HepG2 (cell line): ENCODE measurements around the gene GABRA4. TPM values are rescaled to one million over a fixed set of nuclear protein-coding genes. Genes with fewer than 3 reads are reported as not detected.
A peak's percentile ranks its signal among the peaks of the same experiment; 100 is the strongest.

Source experiments
- ATAC-seq: fragments of 200-7000 bp; cut with Tn5 transposase; 3 replicates; pipeline ENCODE4 v1.9.1; 2020; ENCODE audit warnings: mild to moderate bottlenecking, moderate library complexity
- BruUV-seq: library from RNA; stranded (reverse); fragments of 400-500 nt; replicated peaks from 2 replicates; lab custom pipeline; 2021; lab: Mats Ljungman, UMichigan
- CTCF ChIA-PET: fragments of 300-600 bp; formaldehyde crosslinking; extraction: SDS; loops from one replicate; lab custom pipeline; 2021; ENCODE audit warnings: low total read pairs, inconsistent platforms, low intra/inter-chr PET ratio; lab: Yijun Ruan, JAX
- POLR2A ChIA-PET: fragments of 350-600 bp; sonication (Branson Sonifier 250); formaldehyde crosslinking; loops from one replicate; lab custom pipeline; 2020; ENCODE audit warnings: antibody characterized with exemption, inconsistent platforms; lab: Yijun Ruan, JAX
- DNase-seq: peaks from one replicate; pipeline ENCODE4 v3.0.0-alpha.2; 2015; ENCODE audit warnings: low spot score
- FAIRE-seq: peaks from 3 replicates; lab custom pipeline; 2011; peaks lifted over from hg19 to GRCh38; lab: Jason Lieb, UNC
- H2AFZ ChIP-seq: one replicate; pipeline ENCODE4 v1.6.1; 2011; ENCODE audit warnings: low read length, inconsistent platforms
- H3K27ac ChIP-seq: fragments of 300-600 bp; 3 replicates; pipeline ENCODE4 v1.8.0; 2011; ENCODE audit warnings: mixed run types, mild to moderate bottlenecking, mixed read lengths, low read length, inconsistent platforms; ENCODE audit not compliant: insufficient read depth; ENCODE audit errors: extremely low read length
- H3K27me3 ChIP-seq, 2 experiments: fragments of 200-600 bp in 1 of 2; 2 replicates in 1 of 2; 3 replicates in 1 of 2; pipeline versions ENCODE4 v1.6.0 to v1.8.0; 2011; ENCODE audit warnings: low read length in 2 of 2, mild to moderate bottlenecking in 2 of 2, moderate library complexity in 2 of 2, inconsistent platforms in 1 of 2; ENCODE audit not compliant: insufficient read depth in 2 of 2, control insufficient read depth in 1 of 2
- H3K36me3 ChIP-seq, 2 experiments: fragments of 200-600 bp in 1 of 2; replicated peaks in 1 of 2; 2 replicates in 1 of 2; 3 replicates in 1 of 2; pipeline versions ENCODE4 v1.5.1 to v1.8.0; 2011; ENCODE audit warnings: low read length in 2 of 2, inconsistent platforms in 1 of 2; ENCODE audit not compliant: insufficient read depth in 2 of 2, control insufficient read depth in 1 of 2
- H3K4me1 ChIP-seq: 2 replicates; pipeline ENCODE4 v1.5.1; 2012; ENCODE audit warnings: low read length, inconsistent platforms; ENCODE audit not compliant: insufficient read depth
- H3K4me2 ChIP-seq: 2 replicates; pipeline ENCODE4 v1.6.0; 2011; ENCODE audit warnings: low read depth, low read length, inconsistent platforms
- H3K4me3 ChIP-seq, 3 experiments: fragments of 200-600 bp in 1 of 3; sonication (generic), shearing (Covaris generic) in 1 of 3; replicated peaks in 1 of 3; 2 replicates each; pipeline ENCODE4 v1.5.1; 2011 to 2016; ENCODE audit warnings: low read length in 3 of 3, inconsistent platforms in 2 of 3, low read depth in 2 of 3, mild to moderate bottlenecking in 2 of 3, control low read depth in 1 of 3, mixed read lengths in 1 of 3; ENCODE audit not compliant: insufficient read depth in 1 of 3
- H3K79me2 ChIP-seq: one replicate; pipeline ENCODE4 v1.6.1; 2011; ENCODE audit warnings: low read length, inconsistent platforms; ENCODE audit not compliant: insufficient read depth
- H3K9ac ChIP-seq: 2 replicates; pipeline ENCODE4 v1.6.0; 2011; ENCODE audit warnings: mild to moderate bottlenecking, low read depth, low read length, inconsistent platforms; ENCODE audit not compliant: insufficient read depth
- H3K9me3 ChIP-seq: 2 replicates; pipeline ENCODE4 v1.5.1; 2012; ENCODE audit warnings: mild to moderate bottlenecking, low read length
- H4K20me1 ChIP-seq: 2 replicates; pipeline ENCODE4 v1.6.0; 2011; ENCODE audit warnings: inconsistent platforms, mild to moderate bottlenecking, low read length, moderate library complexity; ENCODE audit not compliant: insufficient read depth
- ARID3A ChIP-seq: IDR thresholded peaks from 2 replicates; pipeline ENCODE4 v1.6.1; 2012; ENCODE audit warnings: low read depth, low read length, improper control_type of control experiment
- CHD2 ChIP-seq: IDR thresholded peaks from 2 replicates; pipeline ENCODE4 v1.6.1; 2011; ENCODE audit warnings: low read depth, low read length, improper control_type of control experiment
- CTCF ChIP-seq: sonication (generic); formaldehyde crosslinking; IDR thresholded peaks from 2 replicates; pipeline ENCODE4 v1.5.0; 2020; ENCODE audit warnings: mild to moderate bottlenecking, missing genetic modification reagents, moderate library complexity
- ESRRA ChIP-seq: sonication (generic); formaldehyde crosslinking; IDR thresholded peaks from 2 replicates; pipeline ENCODE4 v1.5.1; 2020; ENCODE audit warnings: mild to moderate bottlenecking, low read depth, missing genetic modification reagents
- MIXL1 ChIP-seq: IDR thresholded peaks from 2 replicates; pipeline ENCODE4 v1.6.1; 2016
- STAG1 ChIP-seq: sonication (generic); formaldehyde crosslinking; IDR thresholded peaks from 2 replicates; pipeline ENCODE4 v1.4.0; 2020; ENCODE audit warnings: missing genetic modification reagents
- WGBS: methylation state at CpG from one replicate; pipeline ENCODE4 v1.1.6; 2017; ENCODE audit warnings: low lambda C conversion rate; 5-methylcytosine and 5-hydroxymethylcytosine counted together
- in situ Hi-C: cut with HindIII; loops from 2 replicates; pipeline ENCODE4 v1.10.0; 2017; ENCODE audit warnings: low pct_unique_long_range_greater_than_20kb; ENCODE audit not compliant: extremely low pct_ligation_motif_present
- intact Hi-C: fragments of 100-400 bp; cut with micrococcal nuclease; formaldehyde crosslinking; loops from one replicate; pipeline ENCODE4 v1.10.0; 2022; ENCODE audit not compliant: unreplicated experiment
- polyA plus RNA-seq, 8 experiments: library from polyadenylated mRNA; depleted of rRNA in 3 of 8; stranded (reverse) in 7 of 8; unstranded in 1 of 8; fragments of >200 nt; fragmentation: Illumina TruSeq in 4 of 8; extraction: Trizol in 4 of 8; gene quantifications; 2 replicates each; pipeline versions ENCODE4 v1.2.1 to v1.2.3, GENCODE V29; 2011 to 2016; ENCODE audit warnings: low read depth in 4 of 8, missing spikeins in 1 of 8, mixed read lengths in 1 of 8; ENCODE audit not compliant: insufficient read depth in 1 of 8
- total RNA-seq, 5 experiments: library from RNA; depleted of rRNA; stranded (reverse); fragments of >200 nt; fragmentation: Illumina TruSeq; extraction: Trizol; gene quantifications; 2 replicates each; pipeline ENCODE4 v1.2.3, GENCODE V29; 2016; ENCODE audit warnings: low read depth in 1 of 5

Gene GABRA4
- total and polyA plus RNA-seq, 2 of the 13 experiments (the other 11 are each of a cell fraction or from before 2014, with no cell fraction given): not detected

- peak; percentile 52; the same call in 2 of the 3 replicates for ATAC-seq
- POLR2A ChIA-PET: no interaction called here
- intact Hi-C loops: loop anchor here (2.0 kb wide), 1 partner anchor 42 kb away; no protein-coding TSS in a partner anchor
Measured at GRCh38 chr4:46886711-46887110, 106.7 kb downstream of the GABRA4 start.

More at GRCh38 chr4:46886711-46887110, 106.7 kb downstream of the GABRA4 start:
- Histone ChIP-seq H3K36me3 (no peaks in the 10 kb centered on the region), H3K4me2 (no peak overlapping the region), H3K9me3 (0 out of 2 replicates have a peak, but pooled peaks cover 4% of the 10 kb centered on the region), H3K79me2 (no peaks in the 10 kb centered on the region), H3K27me3 (no peaks in the 10 kb centered on the region), H3K4me1 (peaks cover 11% of the 10 kb centered on the region), H3K4me3 (no peak overlapping the region), H4K20me1 (no peaks in the 10 kb centered on the region), H3K27ac (no peak overlapping the region), H2AFZ (no peak overlapping the region), H3K9ac (no peak overlapping the region)
- BruUV-seq: no TSS peak
- CTCF ChIA-PET: no interaction called here
- in situ Hi-C loops: no loop called here
- TF ChIP-seq CTCF (CRISPR knock-in tag) (peak; percentile 21; the same call in 1 of the 2 replicates), ARID3A (no peak), MIXL1 (CRISPR knock-in tag) (0 out of 2 replicates have a peak, but pooled peaks have one; percentile 40), STAG1 (0 out of 2 replicates have a peak, but pooled peaks have one; percentile 17), ESRRA (CRISPR knock-in tag) (no peak), CHD2 (no peak)
- FAIRE-seq (no peak), DNase-seq (peak; percentile 1)
- 5% methylated on average over 2 of the region's 2 CpGs for WGBS
